NCI-H526 treated with DMSO at 0.1 percent for 48 hours (cell line): ENCODE measurements around the gene NFATC4.

Source experiments
- DNase-seq: peaks from one replicate; lab custom pipeline; 2025; lab: John Stamatoyannopoulos, UW

The NFATC4 gene

DNA sequence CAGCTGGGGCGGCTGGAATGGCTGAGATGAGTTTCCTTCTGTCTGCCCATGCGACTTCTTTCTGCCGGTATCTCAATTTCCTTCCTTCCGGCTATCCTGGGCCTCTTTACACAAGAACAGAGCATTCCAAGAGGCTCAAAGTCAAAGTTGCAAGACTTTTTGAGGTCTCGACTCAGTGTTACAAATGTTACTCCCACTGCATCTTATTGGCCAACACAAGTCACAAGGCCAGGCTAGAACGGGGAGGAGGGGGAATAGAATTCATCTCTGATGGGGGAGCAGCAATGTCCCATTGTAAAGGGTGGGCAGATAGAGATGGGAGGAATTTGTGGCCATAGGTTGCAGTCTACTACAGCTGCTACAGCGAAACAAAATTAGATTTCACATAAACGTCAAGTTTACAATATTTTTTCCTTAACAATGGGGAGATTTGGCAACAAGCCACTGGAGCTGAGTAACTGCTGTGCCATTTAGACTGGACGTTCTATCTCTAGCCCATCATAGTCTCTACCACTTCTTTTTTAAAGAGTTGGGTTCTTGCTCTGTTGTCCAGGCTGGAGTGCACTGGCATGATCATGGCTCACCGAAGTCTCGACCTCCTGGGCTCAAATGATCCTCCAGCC lies 21.4 kb downstream of the NFATC4 start:
- no peak for DNase-seq

DNA sequence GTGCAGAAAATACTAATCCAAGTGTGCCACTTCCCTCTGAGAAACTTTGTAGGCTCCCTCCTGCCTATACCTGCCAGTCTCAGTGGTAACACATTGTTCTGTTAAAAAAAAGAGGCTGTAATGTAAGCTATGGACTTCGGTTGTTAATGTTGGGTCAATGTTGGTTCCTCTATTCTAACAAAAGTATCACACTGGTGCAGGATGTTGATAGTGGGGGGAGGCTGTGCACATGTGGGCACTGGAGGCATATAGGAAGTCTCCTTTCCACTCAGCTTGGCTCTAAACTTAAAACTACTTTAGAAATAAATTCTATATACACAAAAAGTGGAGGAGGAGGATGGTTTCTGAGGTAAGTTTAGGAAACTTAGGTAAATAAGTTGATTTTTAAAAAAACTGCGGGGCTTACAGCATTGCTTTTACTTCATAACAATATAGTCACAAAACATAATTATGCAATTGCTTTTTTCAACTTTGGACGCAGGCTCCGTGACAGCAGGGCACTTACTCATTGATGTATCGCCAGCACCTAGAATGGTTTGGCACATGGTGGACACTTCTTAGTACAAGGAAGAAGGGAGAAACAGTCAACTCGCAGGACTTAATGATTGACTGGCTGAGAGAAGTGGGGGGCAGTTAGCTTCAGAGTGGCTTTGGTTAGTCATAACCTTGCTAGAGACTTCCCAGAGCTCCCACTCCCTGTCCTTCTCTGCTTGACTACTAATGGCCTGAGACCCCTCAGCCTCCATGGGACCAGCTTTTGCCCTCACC lies 22.9 kb downstream of the NFATC4 start:
- DNase-seq, result no peak

DNA sequence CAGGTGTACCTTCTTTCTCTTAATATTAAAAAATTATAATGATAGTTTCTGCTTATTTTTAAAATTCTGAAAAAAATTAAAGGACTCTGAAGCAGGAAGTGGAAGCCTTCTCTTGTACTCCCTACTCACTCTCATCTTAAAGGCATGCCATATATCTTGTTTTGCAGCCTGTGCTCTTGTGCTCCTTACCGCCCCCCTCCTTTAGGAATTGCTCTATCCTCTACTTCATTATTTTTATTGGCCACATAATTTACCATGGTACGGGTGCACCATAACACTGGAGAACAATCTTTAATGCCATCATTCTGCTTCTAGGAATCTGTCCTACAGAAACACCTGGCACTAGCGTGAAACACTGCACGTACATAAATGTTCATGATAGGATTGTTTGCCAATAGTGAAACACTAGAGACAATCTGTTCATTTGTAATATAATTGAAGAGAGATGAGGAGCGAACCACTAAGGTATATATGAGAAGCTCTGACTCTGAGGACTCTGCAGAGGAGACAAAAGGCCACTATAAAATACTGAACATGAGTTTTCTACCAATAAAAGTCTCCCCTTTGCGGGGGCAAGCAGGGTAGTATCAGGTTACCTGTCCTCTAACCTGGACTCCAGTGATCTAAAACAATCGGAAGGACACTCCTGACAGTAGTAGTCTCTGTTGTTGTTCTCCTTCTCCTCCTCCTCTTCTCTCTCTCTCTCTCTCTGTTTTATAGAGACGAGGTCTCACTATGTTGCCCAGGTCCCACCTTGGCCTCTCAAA lies 24.5 kb downstream of the NFATC4 start:
- DNase-seq, result no peak

DNA sequence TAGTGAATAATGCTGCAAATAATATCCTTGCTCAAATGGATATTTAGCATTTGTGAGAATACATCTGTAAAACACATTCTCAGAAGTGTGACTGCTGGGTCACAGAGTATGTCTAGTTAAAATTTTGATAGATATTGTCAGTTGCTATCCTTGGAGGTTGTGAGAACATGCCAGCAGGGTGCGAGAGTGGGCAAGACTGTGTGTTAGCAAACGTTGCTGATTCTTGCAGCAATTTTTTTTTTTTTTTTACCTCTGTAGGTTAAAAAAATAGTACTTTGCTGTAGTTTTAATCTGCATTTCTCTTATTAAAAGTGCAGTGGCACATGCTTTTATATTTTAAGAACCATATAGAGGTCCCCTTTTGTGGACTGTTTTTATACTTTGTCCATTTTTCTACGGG lies 26.3 kb downstream of the NFATC4 start:
- DNase-seq, result no peak

DNA sequence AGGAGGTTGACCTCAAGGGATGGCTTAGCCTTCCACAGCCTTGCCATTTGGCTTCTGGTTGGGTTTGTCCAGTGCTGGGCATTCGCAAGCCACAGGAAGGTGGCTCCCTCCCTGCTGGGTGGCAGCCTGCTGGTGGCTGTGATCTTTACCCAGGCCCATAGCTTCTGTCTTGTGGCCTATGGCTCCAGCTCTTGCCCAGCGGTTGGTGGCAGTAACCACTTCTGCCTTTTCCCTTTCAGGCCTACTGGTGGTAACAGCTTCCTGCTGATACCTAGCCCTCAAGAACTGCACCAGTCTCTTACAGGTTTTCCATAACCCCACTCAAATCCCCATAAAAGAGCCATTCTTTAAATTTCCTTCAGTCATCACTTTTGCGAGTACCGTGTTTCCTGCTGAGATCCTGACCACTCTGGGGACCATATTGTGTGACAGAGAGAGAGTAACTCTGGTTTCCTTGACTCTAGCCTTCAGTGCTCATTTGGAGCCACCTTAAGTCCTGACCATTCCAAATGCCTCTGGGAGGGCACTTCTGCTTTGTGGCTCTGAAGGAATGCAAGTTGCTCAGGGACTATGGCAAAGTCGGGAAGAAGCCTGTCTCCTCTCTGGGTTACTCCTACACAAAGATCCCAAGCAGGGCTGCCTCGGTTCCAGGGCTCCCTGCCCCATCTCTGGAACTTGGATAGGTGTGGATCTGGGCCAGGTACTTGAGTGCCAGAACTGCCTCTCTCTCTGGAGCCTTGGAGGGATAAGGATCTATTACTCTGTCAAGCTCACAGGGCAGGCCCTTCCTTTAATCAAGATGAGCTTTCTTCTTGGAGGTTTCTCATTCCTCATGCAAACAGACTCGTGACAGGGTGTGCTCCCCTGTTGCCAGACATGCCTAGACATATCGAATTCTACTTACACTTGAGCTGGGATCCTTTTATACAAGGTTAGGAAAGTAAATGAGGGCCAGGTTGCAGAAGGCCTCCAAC lies 27.9 kb downstream of the NFATC4 start:
- DNase-seq, result no peak

DNA sequence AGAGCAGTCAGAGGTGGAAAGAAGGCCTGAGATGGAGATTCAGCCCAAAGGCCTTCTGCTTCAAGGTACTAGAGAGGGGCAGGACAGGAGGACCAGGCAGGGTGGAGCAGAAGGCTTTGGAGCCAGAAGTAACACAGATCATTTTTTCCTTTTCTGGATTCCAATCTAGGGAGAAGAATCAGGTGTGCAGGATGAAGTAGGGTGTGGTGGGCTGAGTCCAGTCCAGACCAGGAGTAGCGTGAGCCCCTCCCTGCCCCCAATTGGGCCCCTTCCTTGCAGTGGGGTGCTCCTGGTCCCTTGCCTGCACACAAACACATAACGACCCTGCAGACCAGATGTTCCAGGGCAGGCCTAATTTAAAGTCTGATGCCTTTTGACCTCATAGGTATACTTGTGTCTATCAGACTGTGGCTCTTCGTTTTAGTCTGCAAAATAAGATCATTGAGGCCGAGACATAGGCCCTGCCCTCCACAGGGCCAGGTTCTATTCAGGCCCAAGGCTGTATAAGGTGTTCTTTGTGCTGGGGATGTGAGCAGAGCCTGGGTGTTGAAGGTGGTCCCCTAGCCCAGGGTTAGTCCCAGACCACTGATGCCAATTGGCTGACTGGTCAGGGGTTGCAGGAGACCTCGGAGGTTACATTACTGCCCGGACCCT lies 29.8 kb downstream of the NFATC4 start:
- no peak for DNase-seq

DNA sequence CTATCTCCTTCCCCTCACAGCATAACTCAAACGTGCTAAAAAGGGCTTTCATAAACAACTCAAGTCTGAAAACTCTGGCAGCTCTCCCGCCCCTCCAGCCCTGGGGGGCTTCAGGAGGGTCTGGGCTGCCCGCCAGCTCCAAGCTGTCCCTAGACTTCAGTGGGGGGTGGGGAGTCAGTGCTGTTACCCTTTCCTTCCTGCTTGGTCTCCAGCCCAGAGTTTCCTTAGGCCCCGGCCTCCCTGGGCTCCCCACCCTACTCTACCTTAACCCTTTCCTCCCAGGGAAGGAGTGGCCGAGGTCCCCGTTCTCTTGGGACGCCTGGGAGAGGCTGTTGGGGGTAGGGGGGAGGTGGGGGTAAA lies 30.3 kb downstream of the NFATC4 start:
- no peak for DNase-seq

DNA sequence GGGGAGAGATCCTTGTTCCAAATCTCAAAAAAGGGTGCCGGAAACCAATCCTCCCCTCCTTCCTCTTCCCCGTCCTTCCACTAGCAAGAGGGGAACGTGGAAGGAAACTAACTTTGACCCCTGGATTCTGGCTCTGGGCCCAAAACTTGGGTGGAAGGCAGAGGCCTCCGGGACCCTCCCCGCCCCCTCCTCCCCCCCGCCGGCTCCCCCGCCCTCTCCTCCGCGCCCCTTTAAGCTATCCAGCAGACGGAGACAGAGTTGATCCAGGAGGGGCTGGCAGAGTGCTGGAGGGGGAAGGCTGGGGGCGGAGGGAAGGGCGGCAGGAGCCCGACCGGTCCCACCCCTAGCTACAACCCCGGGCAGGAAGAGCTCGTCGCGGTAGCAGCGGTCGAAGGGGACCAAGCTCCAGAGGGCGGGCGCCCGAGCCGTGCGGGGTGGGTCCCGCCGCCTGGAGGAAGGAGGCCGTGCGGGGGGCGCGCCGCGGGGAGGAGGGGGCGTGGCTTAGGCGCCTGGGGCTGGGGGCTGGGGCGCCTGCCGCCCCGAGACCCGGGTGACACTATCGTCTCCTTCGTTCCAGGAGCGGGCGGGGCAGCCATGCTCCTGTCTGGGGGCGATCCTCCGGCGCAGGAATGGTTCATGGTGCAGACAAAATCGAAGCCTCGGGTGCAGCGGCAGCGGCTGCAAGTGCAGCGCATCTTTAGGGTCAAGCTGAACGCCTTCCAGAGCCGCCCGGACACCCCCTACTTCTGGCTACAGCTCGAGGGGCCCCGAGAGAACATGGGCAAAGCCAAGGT lies 30.9 kb downstream of the NFATC4 start, which contains the start of gene NYNRIN:
NYNRIN (plus strand) TSS at position 351 of the 794 bp plus-strand sequence; CDS start at position 595, 244 bp downstream.
- no peak for DNase-seq

DNA sequence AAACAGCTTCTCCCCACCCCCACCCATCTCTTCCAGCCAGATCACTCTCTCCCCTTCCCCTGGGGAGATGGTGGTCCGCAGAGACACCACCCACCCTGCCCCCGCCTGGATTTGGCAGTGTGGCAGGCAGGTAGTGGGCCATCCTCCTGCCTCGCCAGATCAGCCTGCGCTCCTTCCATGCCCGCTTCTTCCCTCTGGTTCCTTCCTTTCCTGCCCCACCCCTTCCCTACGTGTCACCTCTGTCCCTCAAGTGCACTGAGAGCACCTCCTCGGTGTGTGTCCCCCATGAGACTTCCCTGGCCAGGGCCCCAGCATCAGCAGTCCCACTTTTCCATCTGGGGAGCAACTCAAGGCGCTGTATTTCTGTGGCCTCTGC lies 31.5 kb downstream of the NFATC4 start:
- no peak for DNase-seq

DNA sequence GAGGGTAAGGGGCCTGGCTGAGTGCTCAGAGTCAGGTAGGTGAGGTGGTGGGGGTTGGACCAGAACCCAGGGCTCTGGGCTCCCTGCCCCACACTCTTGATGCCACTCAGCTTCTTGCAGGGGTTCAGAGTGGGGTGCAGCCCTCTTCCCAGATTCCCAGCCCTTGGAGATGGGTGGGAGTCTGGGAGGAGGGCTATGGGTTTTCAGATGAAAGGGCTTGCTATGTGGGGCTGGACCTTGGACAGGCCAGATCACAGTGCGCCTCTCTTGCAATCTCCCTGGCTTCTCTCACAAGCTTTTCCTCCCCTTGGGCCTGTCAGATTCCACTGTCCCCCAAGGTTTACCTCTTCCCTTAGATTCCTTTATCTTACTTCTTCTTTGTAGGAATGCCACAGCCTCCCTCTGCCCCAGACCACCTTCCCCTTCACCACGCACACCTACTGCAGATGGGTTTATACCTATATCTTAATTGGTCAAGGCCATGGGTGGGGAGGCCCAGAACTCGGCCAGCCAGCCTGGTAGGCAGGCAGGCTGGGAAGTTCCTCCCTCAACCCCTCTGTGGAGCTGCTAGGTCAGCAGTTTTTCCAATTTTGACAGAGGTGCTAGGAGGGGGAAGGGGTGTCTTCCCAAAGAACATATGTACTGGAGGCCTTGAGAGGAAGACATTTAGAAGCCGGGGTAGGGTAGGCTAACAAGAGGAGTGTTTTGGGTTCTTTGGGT lies 32.2 kb downstream of the NFATC4 start:
- DNase-seq, result no peak

DNA sequence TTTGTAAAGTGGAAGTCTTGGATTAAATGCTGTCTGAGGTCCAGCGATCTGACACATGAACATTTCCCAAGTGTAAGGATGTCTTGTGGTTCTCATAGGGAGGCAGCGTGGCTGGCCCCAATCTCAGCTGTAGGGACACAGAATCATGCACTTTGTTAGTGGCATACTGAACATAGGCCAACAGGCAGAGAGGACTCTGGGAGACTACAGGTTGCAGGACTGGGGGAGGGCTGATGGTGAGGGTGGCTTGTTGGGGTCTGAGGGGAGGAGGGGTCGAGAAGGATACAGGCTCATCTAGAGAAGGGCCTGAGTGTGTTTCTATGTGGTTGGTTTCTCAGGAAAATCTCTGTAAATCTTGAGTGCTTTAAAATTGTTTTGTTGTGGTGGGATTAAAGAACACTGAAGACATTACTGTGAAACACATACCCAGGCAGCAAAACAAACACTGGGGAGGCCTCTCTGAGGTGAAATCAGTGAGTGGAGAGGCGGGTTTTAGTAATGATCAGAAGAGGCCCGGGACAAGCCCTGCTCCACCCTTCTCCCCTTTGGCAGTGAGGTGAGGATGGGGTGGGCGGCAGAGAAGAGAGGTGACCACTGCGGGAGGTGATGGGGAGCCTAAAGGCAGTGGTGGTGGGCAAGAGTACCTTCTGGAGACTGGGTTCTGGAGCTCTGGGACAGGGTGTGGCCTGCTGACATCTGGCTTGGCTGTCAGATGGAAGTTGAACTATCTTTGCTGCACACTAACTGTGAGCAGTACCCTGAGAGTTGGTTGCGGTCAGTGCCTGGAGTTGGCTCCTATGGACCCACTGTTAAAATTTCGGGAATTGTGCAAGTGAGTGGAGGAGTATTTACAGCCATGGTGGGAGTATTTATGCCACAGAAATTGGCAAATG lies 34.1 kb downstream of the NFATC4 start:
- DNase-seq, result no peak

DNA sequence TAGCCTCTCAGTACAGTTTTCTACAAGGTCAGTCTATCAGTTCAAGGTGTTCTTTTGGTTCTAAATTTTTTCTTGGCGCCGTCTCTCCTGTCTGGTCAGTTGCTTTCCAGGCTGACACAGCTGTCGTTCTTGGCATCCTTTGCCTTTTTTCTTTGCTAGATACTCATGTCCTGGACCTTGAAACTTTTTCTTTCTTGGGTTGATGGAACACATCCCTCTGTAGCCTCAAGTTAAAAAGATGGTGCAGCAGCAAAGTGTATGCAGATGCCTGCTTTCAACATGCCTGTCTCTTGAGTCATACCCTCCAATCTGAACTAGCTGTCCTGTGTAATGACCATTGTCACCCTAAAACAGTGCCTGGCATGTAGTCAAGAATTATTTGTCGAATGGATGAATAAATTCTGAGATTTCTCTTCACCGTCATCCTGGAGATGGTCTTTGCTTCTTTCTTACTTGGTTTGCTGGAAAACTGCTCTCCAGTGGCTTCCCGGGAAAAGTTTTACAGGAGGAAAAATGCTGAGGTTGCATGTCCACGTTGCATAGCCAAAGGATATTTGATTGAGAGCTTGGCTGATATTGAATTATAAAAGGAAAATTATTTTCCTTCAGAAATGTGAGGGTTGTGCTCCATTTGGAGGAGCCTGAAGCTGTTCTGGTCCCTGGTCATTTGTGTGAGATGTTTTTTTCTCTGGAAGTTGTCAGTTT lies 35.5 kb downstream of the NFATC4 start:
- no peak for DNase-seq

DNA sequence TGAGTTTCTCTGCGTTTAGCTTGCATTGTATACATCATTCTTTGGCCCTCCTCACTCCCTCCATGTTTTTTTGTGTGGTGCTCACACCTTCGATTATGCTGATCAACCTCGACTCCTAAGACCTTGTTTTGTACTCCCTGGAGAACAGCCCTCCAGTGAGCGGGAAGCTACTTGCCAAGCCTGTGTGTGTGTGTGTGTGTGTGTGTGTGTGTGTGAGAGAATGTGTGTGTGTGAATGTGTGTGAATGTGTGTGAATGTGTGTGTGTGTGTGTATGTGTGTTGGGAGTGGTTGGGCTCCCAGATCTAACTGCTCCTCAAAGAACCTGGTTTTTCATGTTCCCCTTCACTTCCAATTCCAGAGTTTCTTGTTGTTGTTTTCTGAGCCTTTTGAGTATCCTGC lies 36.8 kb downstream of the NFATC4 start:
- no peak for DNase-seq

DNA sequence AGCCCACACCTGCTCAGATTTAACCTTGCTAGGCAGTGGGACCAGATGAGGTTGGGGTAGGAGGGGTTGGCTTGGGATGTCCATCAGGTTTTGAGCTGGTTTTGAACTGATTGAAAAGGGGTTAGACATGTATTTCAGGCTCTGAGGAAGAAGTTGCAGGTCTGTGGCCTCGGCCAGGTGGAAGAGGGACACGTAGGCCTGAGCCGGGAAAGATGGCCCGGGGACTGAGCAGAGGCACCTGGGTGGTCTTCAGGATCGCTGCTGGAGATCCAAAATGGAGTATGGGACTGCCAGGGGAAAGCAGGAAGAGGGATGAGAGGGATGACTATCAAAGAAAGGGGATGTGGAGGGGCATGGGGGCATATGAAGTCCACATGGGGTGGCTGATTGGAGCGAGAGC lies 38.4 kb downstream of the NFATC4 start:
- no peak for DNase-seq

DNA sequence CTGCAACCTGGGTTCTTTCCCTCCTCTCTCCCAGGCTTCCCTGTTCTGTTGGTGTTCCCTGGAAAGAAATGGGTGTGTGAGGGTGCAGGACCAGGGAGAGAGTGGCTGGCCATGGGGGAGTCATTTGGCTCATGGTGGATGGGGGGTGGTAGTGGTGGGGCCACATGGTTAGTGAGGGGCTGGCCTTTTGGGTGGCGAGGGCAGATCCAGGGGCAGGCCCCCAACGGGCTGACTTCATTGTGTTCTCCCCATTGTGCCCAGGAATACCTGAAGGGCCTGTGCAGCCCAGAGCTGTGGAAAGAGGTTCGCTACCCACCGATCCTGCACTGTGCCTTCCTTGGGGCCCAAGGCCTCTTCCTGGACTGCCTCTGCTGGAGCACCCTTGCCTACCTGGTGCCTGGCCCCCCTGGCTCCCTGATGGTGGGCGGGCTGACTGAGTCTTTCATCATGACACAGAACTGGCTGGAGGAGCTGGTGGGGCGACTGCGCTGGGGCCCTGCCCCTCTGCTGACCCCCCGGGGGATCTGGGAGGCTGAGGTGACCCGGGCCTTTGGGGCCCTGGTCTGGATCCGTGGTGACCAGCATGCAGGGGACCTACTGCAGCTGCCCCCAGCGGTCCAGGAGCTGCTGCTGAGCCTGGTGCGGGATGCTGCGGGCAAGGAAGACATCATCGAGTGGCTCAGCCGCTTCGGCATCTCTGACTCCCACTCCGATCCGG lies 39.8 kb downstream of the NFATC4 start:
- DNase-seq, result no peak

DNA sequence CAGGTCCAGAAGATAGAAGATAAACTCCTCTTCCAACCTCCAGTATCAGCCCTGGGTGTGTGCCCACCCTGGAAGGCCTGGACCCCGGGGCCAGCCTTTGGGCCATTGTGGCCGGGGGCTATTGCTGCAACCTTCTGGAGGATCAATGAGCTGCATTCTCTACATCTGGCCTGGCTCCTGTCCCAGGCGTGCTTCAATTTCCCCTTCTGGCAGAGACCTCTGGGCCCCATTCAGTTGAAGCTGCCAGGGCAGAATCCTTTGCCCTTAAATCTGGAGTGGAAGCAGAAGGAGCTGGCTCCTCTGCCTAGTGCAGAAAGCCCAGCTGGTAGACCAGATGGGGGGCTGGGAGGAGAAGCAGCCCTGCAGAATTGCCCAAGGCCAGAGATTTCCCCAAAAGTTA lies 40.8 kb downstream of the NFATC4 start:
- no peak for DNase-seq

DNA sequence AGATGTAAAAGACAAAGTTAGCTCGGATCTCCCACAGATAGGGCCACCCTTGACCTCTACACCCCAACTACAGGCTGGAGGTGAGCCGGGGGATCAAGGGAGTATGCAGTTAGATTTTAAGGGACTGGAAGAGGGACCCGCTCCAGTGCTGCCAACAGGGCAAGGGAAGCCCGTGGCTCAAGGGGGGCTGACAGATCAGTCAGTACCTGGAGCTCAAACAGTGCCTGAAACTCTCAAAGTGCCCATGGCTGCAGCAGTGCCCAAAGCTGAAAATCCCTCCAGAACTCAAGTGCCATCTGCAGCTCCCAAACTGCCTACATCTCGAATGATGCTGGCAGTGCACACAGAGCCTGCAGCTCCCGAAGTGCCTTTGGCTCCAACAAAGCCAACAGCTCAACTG lies 41.2 kb downstream of the NFATC4 start:
- DNase-seq, result no peak

DNA sequence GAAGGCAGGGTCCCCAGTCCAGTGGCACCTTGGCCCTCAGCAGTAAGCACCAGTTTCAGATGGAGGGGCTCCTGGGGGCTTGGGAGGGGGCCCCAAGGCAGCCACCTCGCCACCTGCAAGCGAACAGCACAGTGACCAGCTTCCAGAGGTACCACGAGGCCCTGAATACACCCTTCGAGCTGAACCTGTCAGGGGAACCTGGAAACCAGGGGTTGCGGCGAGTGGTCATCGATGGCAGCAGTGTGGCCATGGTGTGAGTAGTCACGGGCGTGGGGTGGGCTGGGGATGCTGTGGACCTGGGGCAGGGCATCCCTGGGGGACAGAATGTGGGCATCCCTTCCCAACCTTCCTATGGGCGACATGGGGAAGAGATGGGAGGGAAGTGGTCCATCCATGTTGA lies 42.0 kb downstream of the NFATC4 start:
- no peak for DNase-seq
